Suprapubic skin (tissue), 4 donors: ENCODE data around the gene CD3D. TPM values are rescaled to one million over a fixed set of nuclear protein-coding genes. Genes with fewer than 3 reads are reported as not detected.
A peak's percentile ranks its signal among the peaks of the same experiment; 100 is the strongest.

Experiments used
- DNase-seq, 2 donors: peaks; one replicate each; pipeline ENCODE4 v3.0.0-alpha.2; 2019; ENCODE audit warnings: low spot score in 2 of 2
- H3K27ac ChIP-seq: fragments of 200-600 bp; sonication (generic); one replicate; pipeline ENCODE4 v1.5.1; 2019
- H3K27me3 ChIP-seq: fragments of 200-600 bp; sonication (generic); one replicate; pipeline ENCODE4 v1.5.1; 2019
- H3K36me3 ChIP-seq: fragments of 200-600 bp; sonication (generic); one replicate; pipeline ENCODE4 v1.5.1; 2019
- H3K4me1 ChIP-seq: fragments of 200-600 bp; sonication (generic); one replicate; pipeline ENCODE4 v1.5.1; 2019
- H3K4me3 ChIP-seq: fragments of 200-600 bp; sonication (generic); one replicate; pipeline ENCODE4 v1.5.1; 2019; ENCODE audit warnings: mild to moderate bottlenecking
- H3K9me3 ChIP-seq: fragments of 200-600 bp; sonication (generic); one replicate; pipeline ENCODE4 v1.5.1; 2019
- CTCF ChIP-seq, 2 donors: fragments of 200-600 bp in 1 of 2; fragments of 450-650 bp in 1 of 2; sonication (generic) in 1 of 2; IDR thresholded peaks; one replicate each; pipeline ENCODE4 v1.5.1; 2016 to 2019; ENCODE audit warnings: antibody characterized with exemption in 2 of 2, mild to moderate bottlenecking in 1 of 2, moderate library complexity in 1 of 2
- EP300 ChIP-seq: sonication (generic); formaldehyde crosslinking; IDR thresholded peaks from one replicate; pipeline ENCODE4 v1.6.1; 2017; ENCODE audit warnings: antibody characterized with exemption
- POLR2A ChIP-seq, 2 donors: fragments of 450-650 bp; IDR thresholded peaks; one replicate each; pipeline ENCODE4 v1.6.1; 2017; ENCODE audit warnings: antibody characterized with exemption in 2 of 2, mild to moderate bottlenecking in 2 of 2, moderate library complexity in 2 of 2
- POLR2AphosphoS5 ChIP-seq, 3 donors: sonication (generic); formaldehyde crosslinking; IDR thresholded peaks; one replicate each; pipeline ENCODE4 v1.6.1; 2017; ENCODE audit warnings: antibody characterized with exemption in 3 of 3
- WGBS: methylation state at CpG from one replicate; pipeline ENCODE4 v1.1.5; 2018; 5-methylcytosine and 5-hydroxymethylcytosine counted together
- total RNA-seq, 4 donors: library from RNA; depleted of rRNA; stranded (reverse); fragments of >200 nt; gene quantifications; one replicate each; pipeline ENCODE4 v1.1.0, GENCODE V29; 2016

CD3D gene
- total RNA-seq, 4 donors from 2014 or later, result 1.8 to 4.4 TPM; not detected in 2

GRCh38 chr11:118294053-118294452 lies 48.5 kb downstream of the CD3D start:
- Histone ChIP-seq H3K27ac (no peak overlapping the region), H3K4me1 (peaks cover 16% of the 10 kb centered on the region), H3K4me3 (no peak overlapping the region), H3K36me3 (no peaks in the 10 kb centered on the region), H3K9me3 (no peaks in the 10 kb centered on the region), H3K27me3 (no peaks in the 10 kb centered on the region)
- 93% methylated on average over 2 of the region's 2 CpGs for WGBS
- TF ChIP-seq POLR2A (IDR thresholded peaks at IDR 0.05), result no peak
- no peak for TF ChIP-seq EP300
- TF ChIP-seq CTCF (IDR thresholded peaks at IDR 0.05), result no peak
- TF ChIP-seq POLR2AphosphoS5 (IDR thresholded peaks at IDR 0.05), result no peak
- DNase-seq, result no peak

- Histone ChIP-seq H3K36me3 (no peaks in the 10 kb centered on the region), H3K4me3 (no peak overlapping the region), H3K4me1 (peaks cover 16% of the 10 kb centered on the region), H3K27ac (peak overlapping the region; percentile 47), H3K27me3 (no peaks in the 10 kb centered on the region), H3K9me3 (no peaks in the 10 kb centered on the region)
- TF ChIP-seq POLR2AphosphoS5 (IDR thresholded peaks at IDR 0.05) (no peak), CTCF (IDR thresholded peaks at IDR 0.05) (no peak), EP300 (no peak), POLR2A (IDR thresholded peaks at IDR 0.05) (no peak)
- no peak for DNase-seq
- 49% methylated on average over 9 of the region's 9 CpGs for WGBS
Observed at GRCh38 chr11:118291477-118292135, 50.9 kb downstream of the CD3D start.

GRCh38 chr11:118290923-118291322 lies 51.6 kb downstream of the CD3D start:
- Histone ChIP-seq H3K27me3 (no peaks in the 10 kb centered on the region), H3K36me3 (no peaks in the 10 kb centered on the region), H3K4me3 (no peak overlapping the region), H3K4me1 (peaks cover 16% of the 10 kb centered on the region), H3K27ac (peak overlapping the region; percentile 47), H3K9me3 (no peaks in the 10 kb centered on the region)
- no peak for DNase-seq
- TF ChIP-seq EP300, result no peak
- no peak for TF ChIP-seq POLR2A (IDR thresholded peaks at IDR 0.05)
- TF ChIP-seq POLR2AphosphoS5 (IDR thresholded peaks at IDR 0.05), result no peak
- TF ChIP-seq CTCF (IDR thresholded peaks at IDR 0.05), result no peak
- WGBS, result 18% methylated on average over 9 of the region's 9 CpGs

- no peak overlapping the region for H3K4me3 ChIP-seq
- peaks cover 16% of the 10 kb centered on the region for H3K4me1 ChIP-seq
- no peaks in the 10 kb centered on the region for H3K27me3 ChIP-seq
- H3K36me3 ChIP-seq, result no peaks in the 10 kb centered on the region
- no peak for DNase-seq
- no peak for TF ChIP-seq EP300
- TF ChIP-seq POLR2AphosphoS5 (IDR thresholded peaks at IDR 0.05), result no peak
- no peak for TF ChIP-seq CTCF (IDR thresholded peaks at IDR 0.05)
- no peak for TF ChIP-seq POLR2A (IDR thresholded peaks at IDR 0.05)
- H3K27ac ChIP-seq, result no peak overlapping the region
- no peaks in the 10 kb centered on the region for H3K9me3 ChIP-seq
Observed at GRCh38 chr11:118289401-118289800, 53.1 kb downstream of the CD3D start.

Other genes with a start within 250 kb of the CD3D start
- 1 to 10 TPM; 1.5 to 1.8 (median 1.5) TPM for gene SCN4B, start 189.9 kb downstream of the CD3D start, total RNA-seq
- under 1 TPM in 2 of 4 donors, not detected in 2; 0.08 to 0.21 TPM for gene SCN2B, start 166.1 kb downstream of the CD3D start, total RNA-seq
- gene JAML, start 117.7 kb downstream of the CD3D start, total RNA-seq, result 1 to 10 TPM in 3 of 4 donors, not detected in 1; 1.1 to 4.9 (median 2.1) TPM
- 10 to 100 TPM; 23.9 to 87.2 (median 56.1) TPM for gene MPZL3, start 90.3 kb downstream of the CD3D start, total RNA-seq
- gene MPZL2, start 78.4 kb downstream of the CD3D start, total RNA-seq, result 100 to 1,000 TPM in 1 of 4 donors, 10 to 100 TPM in 3; 54.5 to 111 (median 56.7) TPM
- 1 to 10 TPM in 1 of 4 donors, under 1 TPM in 2, not detected in 1; 0.55 to 3.3 (median 0.79) TPM for gene CD3E, start 38.0 kb downstream of the CD3D start, total RNA-seq
- gene CD3G, start 1.6 kb upstream of the CD3D start, total RNA-seq, result 1 to 10 TPM in 1 of 4 donors, under 1 TPM in 1, not detected in 2; 0.73 to 1.2 TPM
- 10 to 100 TPM; 37.0 to 81.8 (median 50.4) TPM for gene UBE4A, start 16.9 kb upstream of the CD3D start, total RNA-seq
- 10 to 100 TPM; 26.6 to 70.0 (median 49.7) TPM for gene ATP5MG, start 58.9 kb upstream of the CD3D start, total RNA-seq
- 100 to 1,000 TPM in 1 of 4 donors, 10 to 100 TPM in 3; 61.8 to 150 (median 80.1) TPM for gene KMT2A, start 93.8 kb upstream of the CD3D start, total RNA-seq
- gene TTC36, start 184.8 kb upstream of the CD3D start, total RNA-seq, result 1 to 10 TPM in 1 of 4 donors, not detected in 3; 3.0 TPM
- gene TMEM25, start 188.5 kb upstream of the CD3D start, total RNA-seq, result 10 to 100 TPM; 24.9 to 32.1 (median 27.3) TPM
- 10 to 100 TPM; 16.3 to 25.7 (median 22.1) TPM for gene IFT46, start 223.2 kb upstream of the CD3D start, total RNA-seq
- gene ARCN1, start 229.7 kb upstream of the CD3D start, total RNA-seq, result 10 to 100 TPM; 70.3 to 80.7 (median 77.0) TPM